ENCODE data around the gene EGLN3.

- TF ChIP-seq, protein P1, sequence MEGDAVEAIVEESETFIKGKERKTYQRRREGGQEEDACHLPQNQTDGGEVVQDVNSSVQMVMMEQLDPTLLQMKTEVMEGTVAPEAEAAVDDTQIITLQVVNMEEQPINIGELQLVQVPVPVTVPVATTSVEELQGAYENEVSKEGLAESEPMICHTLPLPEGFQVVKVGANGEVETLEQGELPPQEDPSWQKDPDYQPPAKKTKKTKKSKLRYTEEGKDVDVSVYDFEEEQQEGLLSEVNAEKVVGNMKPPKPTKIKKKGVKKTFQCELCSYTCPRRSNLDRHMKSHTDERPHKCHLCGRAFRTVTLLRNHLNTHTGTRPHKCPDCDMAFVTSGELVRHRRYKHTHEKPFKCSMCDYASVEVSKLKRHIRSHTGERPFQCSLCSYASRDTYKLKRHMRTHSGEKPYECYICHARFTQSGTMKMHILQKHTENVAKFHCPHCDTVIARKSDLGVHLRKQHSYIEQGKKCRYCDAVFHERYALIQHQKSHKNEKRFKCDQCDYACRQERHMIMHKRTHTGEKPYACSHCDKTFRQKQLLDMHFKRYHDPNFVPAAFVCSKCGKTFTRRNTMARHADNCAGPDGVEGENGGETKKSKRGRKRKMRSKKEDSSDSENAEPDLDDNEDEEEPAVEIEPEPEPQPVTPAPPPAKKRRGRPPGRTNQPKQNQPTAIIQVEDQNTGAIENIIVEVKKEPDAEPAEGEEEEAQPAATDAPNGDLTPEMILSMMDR (IDR thresholded peaks at IDR 0.05), result no peak
- TF ChIP-seq POLR2A (IDR thresholded peaks at IDR 0.05) (no peak), EP300 (IDR thresholded peaks at IDR 0.05) (no peak), POLR2AphosphoS5 (IDR thresholded peaks at IDR 0.05) (no peak)
Observed at GRCh38 chr14:33936391-33936790, 14.5 kb downstream of the EGLN3 start.

Data from gastroesophageal sphincter (tissue), 3 donors.